Stimulated activated effector memory CD8-positive, alpha-beta T cell treated with anti-CD3 and anti-CD28 coated beads, Interleukin-12 subunit alpha, Interleukin-12 subunit beta, amount 100 ng/mL, for 72 hours (primary cell): Measurements from ENCODE around the gene ENTPD5.

ENCODE experiments used
- ATAC-seq: fragments of 150-1000 bp; cut with Tn5 transposase; 2 replicates; pipeline ENCODE4 v1.10.0; 2021
- DNase-seq, 2 donors: peaks; one replicate each; pipeline ENCODE4 v3.0.0; 2021 to 2022; ENCODE audit warnings: low spot score in 2 of 2
- H3K27ac Mint-ChIP-seq: one replicate; pipeline ENCODE4 v1.8.0; 2022; ENCODE audit warnings: mild to moderate bottlenecking, mixed read lengths
- H3K36me3 Mint-ChIP-seq: one replicate; pipeline ENCODE4 v1.8.0; 2022; ENCODE audit warnings: mild to moderate bottlenecking, mixed read lengths
- H3K4me1 Mint-ChIP-seq: one replicate; pipeline ENCODE4 v1.8.0; 2022; ENCODE audit warnings: mixed read lengths
- H3K4me3 Mint-ChIP-seq: one replicate; pipeline ENCODE4 v1.8.0; 2022; ENCODE audit warnings: mild to moderate bottlenecking, mixed read lengths
- H3K9me3 Mint-ChIP-seq: one replicate; pipeline ENCODE4 v1.8.0; 2022; ENCODE audit warnings: mixed read lengths

ENTPD5 gene

GRCh38 chr14:74018586-74019407 lies at the start of gene ENTPD5, which contains the start of gene BBOF1:
Gene ENTPD5 (minus strand): TSS chr14:74019288. CDS start chr14:73988102, 31,186 bp downstream.
Gene BBOF1 (plus strand): TSS chr14:74019349. CDS start chr14:74019479, 130 bp downstream.
- peak; percentile 76 to 86 for DNase-seq
- peaks cover 14% of the 10 kb centered on the region for H3K4me1 Mint-ChIP-seq
- H3K9me3 Mint-ChIP-seq, result no peaks in the 10 kb centered on the region
- ATAC-seq, result peak; percentile 97
- peaks cover 1% of the 10 kb centered on the region for H3K36me3 Mint-ChIP-seq
- H3K4me3 Mint-ChIP-seq, result peak within 1 kb of the TSS; percentile 90
- H3K27ac Mint-ChIP-seq, result peak within 1 kb of the TSS; percentile 95

GRCh38 chr14:74065746-74066575 lies 46.9 kb upstream of the ENTPD5 start:
- no peak overlapping the region for H3K27ac Mint-ChIP-seq
- no peak for DNase-seq
- H3K9me3 Mint-ChIP-seq, result no peaks in the 10 kb centered on the region
- H3K36me3 Mint-ChIP-seq, result peaks cover 65% of the 10 kb centered on the region
- H3K4me3 Mint-ChIP-seq, result no peak overlapping the region
- H3K4me1 Mint-ChIP-seq, result no peaks in the 10 kb centered on the region
- ATAC-seq, result no peak

- H3K36me3 Mint-ChIP-seq, result peaks cover 73% of the 10 kb centered on the region
- no peak overlapping the region for H3K27ac Mint-ChIP-seq
- no peak overlapping the region for H3K4me3 Mint-ChIP-seq
- no peaks in the 10 kb centered on the region for H3K9me3 Mint-ChIP-seq
- DNase-seq, result no peak
- ATAC-seq, result no peak
- H3K4me1 Mint-ChIP-seq, result no peaks in the 10 kb centered on the region
Observed at GRCh38 chr14:74064883-74065282, 45.8 kb upstream of the ENTPD5 start.

- ATAC-seq, result no peak
- Mint-ChIP-seq H3K4me3 (no peak overlapping the region), H3K4me1 (no peaks in the 10 kb centered on the region), H3K27ac (no peak overlapping the region), H3K9me3 (no peaks in the 10 kb centered on the region), H3K36me3 (peaks cover 77% of the 10 kb centered on the region)
- no peak for DNase-seq
Observed at GRCh38 chr14:74064426-74064825, 45.3 kb upstream of the ENTPD5 start.

GRCh38 chr14:74062809-74063150 lies 43.7 kb upstream of the ENTPD5 start:
- no peak for DNase-seq
- Mint-ChIP-seq H3K4me1 (no peaks in the 10 kb centered on the region), H3K9me3 (no peaks in the 10 kb centered on the region), H3K4me3 (no peak overlapping the region), H3K27ac (peak overlapping the region; percentile 2), H3K36me3 (peaks cover 83% of the 10 kb centered on the region)
- peak; percentile 21 for ATAC-seq

DNA sequence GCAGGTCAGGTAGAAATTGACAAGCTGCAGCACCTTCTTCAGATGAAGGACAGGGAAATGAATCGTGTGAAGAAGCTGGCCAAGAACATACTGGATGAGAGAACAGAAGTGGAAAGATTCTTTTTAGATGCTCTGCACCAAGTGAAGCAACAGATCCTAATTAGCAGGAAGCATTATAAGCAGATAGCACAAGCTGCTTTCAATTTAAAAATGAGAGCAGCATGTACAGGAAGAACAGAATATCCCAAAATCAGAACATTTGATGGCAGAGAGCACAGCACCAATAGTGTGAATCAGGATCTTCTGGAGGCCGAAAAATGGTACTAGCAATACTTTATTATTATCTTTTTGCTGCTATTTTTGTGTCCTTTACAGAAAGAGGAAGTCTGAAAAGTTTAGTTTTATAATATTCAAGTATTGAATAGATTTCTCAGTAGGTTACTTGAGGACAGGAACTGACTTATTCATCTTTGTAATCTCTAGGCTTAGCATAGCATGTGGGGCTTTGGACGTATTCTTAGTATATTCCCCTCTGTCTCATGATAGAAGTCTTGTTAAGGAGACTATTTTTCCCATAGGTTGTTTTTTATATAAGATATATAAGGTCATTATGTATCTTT lies 30.9 kb upstream of the ENTPD5 start:
- H3K4me3 Mint-ChIP-seq, result no peak overlapping the region
- H3K4me1 Mint-ChIP-seq, result no peaks in the 10 kb centered on the region
- H3K9me3 Mint-ChIP-seq, result no peaks in the 10 kb centered on the region
- ATAC-seq (no peak), DNase-seq (no peak)
- H3K36me3 Mint-ChIP-seq, result no peaks in the 10 kb centered on the region
- no peak overlapping the region for H3K27ac Mint-ChIP-seq

- no peak for ATAC-seq
- no peak overlapping the region for H3K4me3 Mint-ChIP-seq
- no peaks in the 10 kb centered on the region for H3K36me3 Mint-ChIP-seq
- DNase-seq, result no peak
- H3K4me1 Mint-ChIP-seq, result no peaks in the 10 kb centered on the region
- no peak overlapping the region for H3K27ac Mint-ChIP-seq
- no peaks in the 10 kb centered on the region for H3K9me3 Mint-ChIP-seq
Observed at GRCh38 chr14:74048281-74048680, 29.2 kb upstream of the ENTPD5 start.

GRCh38 chr14:74045522-74045921 lies 26.4 kb upstream of the ENTPD5 start:
- no peaks in the 10 kb centered on the region for H3K4me1 Mint-ChIP-seq
- H3K9me3 Mint-ChIP-seq, result no peaks in the 10 kb centered on the region
- ATAC-seq, result no peak
- H3K4me3 Mint-ChIP-seq, result no peak overlapping the region
- no peaks in the 10 kb centered on the region for H3K36me3 Mint-ChIP-seq
- no peak overlapping the region for H3K27ac Mint-ChIP-seq
- DNase-seq, result no peak

GRCh38 chr14:74042296-74042695 lies 23.2 kb upstream of the ENTPD5 start:
- no peaks in the 10 kb centered on the region for H3K36me3 Mint-ChIP-seq
- ATAC-seq, result no peak
- no peaks in the 10 kb centered on the region for H3K9me3 Mint-ChIP-seq
- H3K4me1 Mint-ChIP-seq, result no peaks in the 10 kb centered on the region
- no peak for DNase-seq
- no peak overlapping the region for H3K4me3 Mint-ChIP-seq
- H3K27ac Mint-ChIP-seq, result no peak overlapping the region

GRCh38 chr14:74038020-74038859 lies 19.2 kb upstream of the ENTPD5 start:
- H3K36me3 Mint-ChIP-seq, result no peaks in the 10 kb centered on the region
- H3K4me1 Mint-ChIP-seq, result no peaks in the 10 kb centered on the region
- no peak for ATAC-seq
- no peak overlapping the region for H3K27ac Mint-ChIP-seq
- no peak overlapping the region for H3K4me3 Mint-ChIP-seq
- DNase-seq, result no peak
- H3K9me3 Mint-ChIP-seq, result no peaks in the 10 kb centered on the region

- ATAC-seq (no peak), DNase-seq (no peak)
- Mint-ChIP-seq H3K27ac (no peak overlapping the region), H3K9me3 (no peaks in the 10 kb centered on the region), H3K4me1 (no peaks in the 10 kb centered on the region), H3K4me3 (no peak overlapping the region), H3K36me3 (no peaks in the 10 kb centered on the region)
Observed at GRCh38 chr14:74035556-74035955, 16.5 kb upstream of the ENTPD5 start.

DNA sequence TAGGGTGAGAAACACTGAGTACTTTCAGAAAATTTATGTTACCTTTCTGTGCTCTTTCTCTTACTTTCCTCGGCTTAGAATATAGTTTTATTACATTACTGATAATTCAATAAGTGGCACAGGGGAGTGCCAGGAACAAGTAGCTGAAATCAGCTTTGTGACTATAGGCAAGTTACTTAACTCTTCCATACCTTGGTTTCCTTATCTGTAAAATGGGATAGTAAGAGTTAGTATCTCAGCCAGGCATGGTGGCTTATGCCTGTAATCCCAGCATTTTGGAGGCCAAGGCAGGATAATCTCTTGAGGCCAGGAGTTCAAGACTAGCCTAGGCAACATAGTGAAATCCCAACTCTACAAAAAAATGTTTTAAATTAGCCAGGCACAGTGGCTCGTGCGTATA lies 15.5 kb upstream of the ENTPD5 start:
- no peak overlapping the region for H3K27ac Mint-ChIP-seq
- no peaks in the 10 kb centered on the region for H3K9me3 Mint-ChIP-seq
- DNase-seq (no peak), ATAC-seq (no peak)
- no peaks in the 10 kb centered on the region for H3K4me1 Mint-ChIP-seq
- H3K4me3 Mint-ChIP-seq, result no peak overlapping the region
- H3K36me3 Mint-ChIP-seq, result no peaks in the 10 kb centered on the region

DNA sequence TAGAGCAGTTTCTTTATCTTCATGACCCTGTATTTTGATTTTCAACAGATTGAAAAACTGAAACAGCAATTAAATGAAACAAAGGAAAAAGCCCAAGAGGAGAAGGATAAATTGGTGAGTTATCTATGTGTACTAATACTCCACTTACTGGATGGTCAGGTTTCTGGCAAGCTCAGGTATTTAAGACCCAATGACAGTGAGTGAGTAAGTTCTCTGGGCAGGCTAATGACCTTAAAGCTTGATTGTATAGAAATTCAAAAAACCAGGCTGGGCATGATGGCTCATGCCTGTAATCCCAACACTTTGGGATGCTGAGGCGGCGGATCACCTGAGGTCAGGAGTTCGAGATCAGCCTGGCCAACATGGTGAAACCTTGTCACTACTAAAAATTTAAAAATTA lies 10.0 kb upstream of the ENTPD5 start:
- H3K4me3 Mint-ChIP-seq, result no peak overlapping the region
- no peak for DNase-seq
- ATAC-seq, result no peak
- no peak overlapping the region for H3K27ac Mint-ChIP-seq
- H3K36me3 Mint-ChIP-seq, result no peaks in the 10 kb centered on the region
- H3K9me3 Mint-ChIP-seq, result no peaks in the 10 kb centered on the region
- no peaks in the 10 kb centered on the region for H3K4me1 Mint-ChIP-seq

- H3K36me3 Mint-ChIP-seq, result no peaks in the 10 kb centered on the region
- DNase-seq (no peak), ATAC-seq (no peak)
- H3K9me3 Mint-ChIP-seq, result no peaks in the 10 kb centered on the region
- no peak overlapping the region for H3K4me3 Mint-ChIP-seq
- H3K4me1 Mint-ChIP-seq, result peaks cover 14% of the 10 kb centered on the region
- no peak overlapping the region for H3K27ac Mint-ChIP-seq
Observed at GRCh38 chr14:74022346-74022745, 3.3 kb upstream of the ENTPD5 start.
